Chondrocyte (in vitro differentiated cells): ENCODE measurements around the gene GPHA2. TPM values are rescaled to one million over a fixed set of nuclear protein-coding genes. Genes with fewer than 3 reads are reported as not detected.
"Not testable (repeated sequence)": the region's sequence is repeated elsewhere in the genome, so short reads cannot be mapped to it uniquely, and the experiment has no call there.

ENCODE experiments used
- DNase-seq: peaks from one replicate; pipeline ENCODE4 v3.0.0; 2021; ENCODE audit warnings: mixed read lengths, low spot score
- H3K27ac Mint-ChIP-seq: one replicate; pipeline ENCODE4 v1.8.0; 2021; ENCODE audit warnings: mild to moderate bottlenecking, moderate library complexity, mixed read lengths; ENCODE audit not compliant: unreplicated experiment
- H3K27me3 Mint-ChIP-seq: 2 replicates; pipeline ENCODE4 v1.8.0; 2021; ENCODE audit warnings: low read depth, mixed read lengths
- H3K36me3 Mint-ChIP-seq: 2 replicates; pipeline ENCODE4 v1.8.0; 2021; ENCODE audit warnings: low read depth, mixed read lengths
- H3K4me1 Mint-ChIP-seq: 2 replicates; pipeline ENCODE4 v1.8.0; 2021; ENCODE audit warnings: low read depth, mild to moderate bottlenecking, mixed read lengths
- H3K4me3 Mint-ChIP-seq: one replicate; pipeline ENCODE4 v1.8.0; 2021; ENCODE audit warnings: mild to moderate bottlenecking, moderate library complexity, mixed read lengths; ENCODE audit not compliant: unreplicated experiment
- H3K9me3 Mint-ChIP-seq: 2 replicates; pipeline ENCODE4 v1.8.0; 2021; ENCODE audit warnings: low read depth, mixed read lengths
- CTCF ChIP-seq: fragments of 200-600 bp; sonication (generic); IDR thresholded peaks from 2 replicates; pipeline ENCODE4 v1.5.0; 2021; ENCODE audit warnings: antibody characterized with exemption, mild to moderate bottlenecking, moderate library complexity
- long read RNA-seq: library from polyadenylated mRNA; stranded (forward); transcript quantifications from one replicate; pipeline ENCODE4 v2.0.0, GENCODE V29; 2021
- total RNA-seq: library from RNA; stranded (reverse); gene quantifications from 3 replicates; pipeline ENCODE4 v1.2.1, GENCODE V29; 2021

Gene GPHA2
- total RNA-seq, result not detected in 3 replicates
- long read RNA-seq, result 0 reads

GRCh38 chr11:64935359-64936081, at the start of gene GPHA2:
Gene GPHA2 (minus strand): TSS chr11:64935893. CDS start chr11:64935460, 433 bp downstream.
- peaks cover 6% of the 10 kb centered on the region for H3K4me1 Mint-ChIP-seq

GRCh38 chr11:64983339-64983738, 47.6 kb upstream of the GPHA2 start:
- H3K27ac Mint-ChIP-seq, H3K4me3 Mint-ChIP-seq: not testable (repeated sequence)

More at GRCh38 chr11:64935359-64936081, at the start of gene GPHA2:
- no peak within 1 kb of the TSS for H3K4me3 Mint-ChIP-seq
- H3K27me3 Mint-ChIP-seq, result no peaks in the 10 kb centered on the region
- H3K36me3 Mint-ChIP-seq, result peaks cover 24% of the 10 kb centered on the region
- DNase-seq, result peak; percentile 56
- H3K27ac Mint-ChIP-seq, result no peak within 1 kb of the TSS
- peak; percentile 26 for TF ChIP-seq CTCF
- no peaks in the 10 kb centered on the region for H3K9me3 Mint-ChIP-seq

GRCh38 chr11:64976651-64977050, 41.0 kb upstream of the GPHA2 start:
- DNase-seq, result peak; percentile 60
- no peak for TF ChIP-seq CTCF
- Mint-ChIP-seq H3K4me3 (no peak overlapping the region), H3K4me1 (no peaks in the 10 kb centered on the region), H3K36me3 (no peaks in the 10 kb centered on the region), H3K9me3 (no peaks in the 10 kb centered on the region), H3K27ac (no peak overlapping the region), H3K27me3 (peaks cover 8% of the 10 kb centered on the region)

More at GRCh38 chr11:64983339-64983738, 47.6 kb upstream of the GPHA2 start:
- DNase-seq, H3K9me3 Mint-ChIP-seq, H3K36me3 Mint-ChIP-seq, H3K4me1 Mint-ChIP-seq: not testable (repeated sequence)
- H3K27me3 Mint-ChIP-seq, result peaks cover 21% of the 10 kb centered on the region

GRCh38 chr11:64974124-64974523, 38.4 kb upstream of the GPHA2 start:
- Mint-ChIP-seq H3K27ac (no peak overlapping the region), H3K36me3 (no peaks in the 10 kb centered on the region), H3K27me3 (no peaks in the 10 kb centered on the region), H3K4me3 (no peak overlapping the region), H3K9me3 (no peaks in the 10 kb centered on the region), H3K4me1 (peaks cover 8% of the 10 kb centered on the region)
- no peak for TF ChIP-seq CTCF
- DNase-seq, result peak; percentile 5

- peak; percentile 92 for DNase-seq
- Mint-ChIP-seq H3K36me3 (no peaks in the 10 kb centered on the region), H3K9me3 (no peaks in the 10 kb centered on the region), H3K4me1 (peaks cover 12% of the 10 kb centered on the region), H3K27ac (no peak within 1 kb of the TSS), H3K4me3 (no peak within 1 kb of the TSS), H3K27me3 (no peaks in the 10 kb centered on the region)
- TF ChIP-seq CTCF, result no peak
Observed at GRCh38 chr11:64971421-64972233, 35.9 kb upstream of the GPHA2 start, which contains the start of gene MAJIN. Gene MAJIN (minus strand): TSS chr11:64972108. CDS start chr11:64959405, 12,703 bp downstream.
